ENCODE results near the gene KPNA2. TPM values are rescaled to one million over a fixed set of nuclear protein-coding genes. Genes with fewer than 3 reads are reported as not detected.
"Not testable (repeated sequence)": the region's sequence is repeated elsewhere in the genome, so short reads cannot be mapped to it uniquely, and the experiment has no call there.

KPNA2 gene
- polyA plus RNA-seq, 1 donor from 2014 or later = 32.3 TPM

DNA sequence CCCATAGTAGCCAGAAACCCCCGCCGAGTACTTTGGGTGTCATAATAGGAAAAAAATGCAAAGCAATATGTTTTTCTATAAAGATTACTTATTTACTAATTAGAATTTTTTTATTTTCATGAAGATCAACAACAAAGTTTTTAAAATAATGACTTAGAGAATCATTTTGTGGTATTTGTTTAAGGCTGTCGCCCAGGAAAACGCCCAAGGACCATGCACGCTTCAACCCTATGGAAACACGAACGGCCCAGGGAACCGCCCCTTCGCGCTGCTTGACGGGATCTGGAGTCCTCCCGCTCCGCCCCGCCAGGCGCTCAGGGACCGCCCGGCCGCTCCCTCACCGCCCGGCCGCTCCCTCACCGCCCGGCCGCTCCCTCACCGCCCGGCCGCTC, 408 bp upstream of the KPNA2 start:
- peak overlapping the region; percentile 82 to 95 (median 95) for H3K27ac Mint-ChIP-seq
- H3K4me3 Mint-ChIP-seq = peak overlapping the region; percentile 94 to 96 (median 94)
- no peaks in the 10 kb centered on the region for H3K27me3 Mint-ChIP-seq

DNA sequence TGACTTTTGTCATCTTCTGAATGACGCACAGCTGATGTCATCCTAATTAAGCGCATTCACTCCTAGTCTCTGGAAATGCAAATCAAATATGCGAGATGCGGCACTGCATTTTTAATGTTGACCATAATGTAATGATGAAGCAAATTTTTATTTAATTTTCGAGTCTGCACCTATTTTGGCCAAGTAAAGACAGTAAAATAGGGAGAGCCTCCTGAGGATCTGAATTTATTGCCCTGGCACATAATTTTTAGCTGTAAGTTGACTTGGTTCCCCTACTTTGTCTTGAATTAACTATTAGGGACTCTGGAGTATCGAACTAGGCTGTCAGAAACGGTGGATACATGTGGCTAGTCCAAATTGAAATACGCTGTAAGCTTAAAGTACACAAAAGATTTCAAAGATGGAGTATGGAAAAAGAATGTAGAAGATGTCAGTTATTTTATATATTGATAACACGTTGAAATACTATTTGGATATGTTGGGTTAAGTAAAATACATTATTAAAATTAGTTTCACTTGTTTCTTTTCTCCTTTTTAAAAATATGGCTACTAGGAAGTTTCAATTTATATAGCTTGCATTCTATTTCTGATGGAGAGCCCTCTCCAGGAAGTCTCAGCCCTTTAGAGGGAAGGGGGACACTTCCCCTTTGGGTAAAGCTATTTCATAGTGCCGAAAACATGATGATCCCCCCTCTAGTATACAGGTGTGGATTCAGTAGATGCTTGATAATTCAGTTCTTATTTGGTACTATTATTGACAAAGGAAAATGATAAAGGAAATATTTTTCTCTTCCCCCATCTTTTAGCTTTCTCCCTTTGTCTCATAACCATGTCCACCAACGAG, 991 bp downstream of the KPNA2 start:
- Mint-ChIP-seq H3K27ac (peak overlapping the region; percentile 82 to 95 (median 95)), H3K9me3 (no peaks in the 10 kb centered on the region), H3K4me1 (peaks cover 4 to 7% (median 6%) of the 10 kb centered on the region in 3 donors), H3K4me3 (peak overlapping the region; percentile 94 to 96 (median 94)), H3K27me3 (no peaks in the 10 kb centered on the region), H3K36me3 (no peaks in the 10 kb centered on the region)

More for the DNA sequence above, 408 bp upstream of the KPNA2 start:
- H3K4me1 Mint-ChIP-seq = peaks cover 4 to 7% (median 6%) of the 10 kb centered on the region in 3 donors
- H3K36me3 Mint-ChIP-seq = no peaks in the 10 kb centered on the region
- H3K9me3 Mint-ChIP-seq = no peaks in the 10 kb centered on the region

DNA sequence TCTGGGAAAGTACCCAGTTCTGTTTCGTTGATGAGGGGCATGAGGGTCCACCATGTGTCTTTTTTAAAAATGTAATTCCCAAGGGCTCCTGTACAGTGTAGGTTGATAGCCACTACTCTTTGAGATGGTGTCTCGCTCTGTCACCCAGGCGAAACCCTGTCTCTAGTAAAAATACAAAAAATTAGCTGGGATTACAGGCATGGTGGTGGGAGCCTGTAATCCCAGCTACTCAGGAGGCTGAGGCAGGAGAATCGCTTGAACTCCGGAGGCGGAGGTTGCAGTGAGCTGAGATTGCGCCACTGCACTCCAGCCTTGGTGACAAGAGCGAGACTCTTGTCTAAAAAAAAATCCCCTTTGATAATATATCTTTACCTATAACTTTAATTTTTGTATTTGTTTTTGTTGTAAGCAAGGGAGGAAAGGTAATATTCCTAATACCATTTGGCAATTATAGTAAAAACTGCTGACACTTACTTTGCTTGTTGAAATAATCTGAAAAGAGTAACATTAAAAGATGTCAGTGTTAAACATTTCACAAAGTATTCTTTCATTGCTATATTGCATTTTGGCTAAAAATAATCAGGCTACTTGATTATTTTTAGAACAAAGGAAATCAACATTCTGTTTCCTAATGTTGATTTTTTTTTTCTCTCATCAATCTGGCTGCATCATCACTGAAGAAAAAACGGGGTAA, 11.8 kb downstream of the KPNA2 start:
- no peak overlapping the region for H3K27ac Mint-ChIP-seq
- H3K27me3 Mint-ChIP-seq = no peaks in the 10 kb centered on the region

DNA sequence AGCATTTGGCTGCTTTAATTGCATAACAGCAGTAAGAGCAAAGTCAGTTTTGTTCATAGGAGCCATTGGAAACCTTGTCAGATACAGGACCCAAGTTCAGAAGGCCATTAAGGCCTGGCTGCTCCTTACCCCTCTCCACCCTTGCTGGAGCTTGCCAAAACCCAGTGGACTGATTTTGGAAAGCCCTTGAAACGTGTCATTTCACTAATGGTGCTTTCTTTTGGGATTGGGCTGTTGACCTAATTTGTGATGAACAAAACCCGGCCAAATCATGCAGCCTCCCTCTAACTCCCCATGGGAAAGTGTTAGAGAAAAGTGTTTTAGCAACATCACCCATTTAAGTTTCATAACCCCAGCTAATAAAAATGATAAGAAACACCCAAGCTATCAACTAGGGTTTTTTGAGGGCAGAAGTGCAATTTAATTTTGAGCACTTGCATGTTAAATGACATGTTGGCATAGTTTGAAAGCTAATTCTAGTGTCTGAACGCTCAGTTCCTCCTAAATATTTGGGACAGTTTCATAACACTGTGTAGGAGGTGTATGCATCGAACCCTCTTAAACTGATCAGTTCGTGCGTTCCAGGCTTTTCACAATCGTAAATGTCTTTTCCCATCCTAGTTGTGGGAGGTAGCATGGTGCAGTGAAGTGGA, 12.5 kb downstream of the KPNA2 start:
- H3K27ac Mint-ChIP-seq, H3K4me1 Mint-ChIP-seq, H3K9me3 Mint-ChIP-seq, H3K4me3 Mint-ChIP-seq, H3K27me3 Mint-ChIP-seq, H3K36me3 Mint-ChIP-seq: not testable (repeated sequence)

More for the DNA sequence above, 11.8 kb downstream of the KPNA2 start:
- Mint-ChIP-seq H3K4me3 (no peak overlapping the region), H3K9me3 (no peaks in the 10 kb centered on the region), H3K4me1 (peaks cover 0 to 2% (median 0%) of the 10 kb centered on the region in 3 donors), H3K36me3 (no peaks in the 10 kb centered on the region)

DNA sequence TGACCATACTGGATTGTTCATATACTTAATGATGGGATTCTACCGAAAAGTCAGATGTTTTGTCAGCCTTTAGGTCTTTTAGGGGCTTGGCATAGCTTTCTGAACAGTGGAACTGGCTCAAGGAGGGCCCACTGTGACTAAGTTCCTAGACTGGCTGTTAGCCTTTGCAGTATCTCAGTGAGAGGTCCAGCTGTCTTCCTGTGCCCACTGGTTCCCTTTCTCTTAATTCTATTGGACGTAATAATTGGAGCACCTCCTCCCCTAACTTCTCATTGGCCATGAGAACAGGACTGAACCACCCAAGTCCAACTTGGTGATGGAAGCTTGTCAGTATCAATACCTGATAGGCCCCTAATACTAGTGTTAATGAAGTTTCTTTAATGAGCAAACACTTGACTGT, 13.5 kb downstream of the KPNA2 start:
- H3K9me3 Mint-ChIP-seq = no peaks in the 10 kb centered on the region
- no peaks in the 10 kb centered on the region for H3K36me3 Mint-ChIP-seq
- H3K4me3 Mint-ChIP-seq = no peak overlapping the region
- H3K27ac Mint-ChIP-seq = peak overlapping the region in 1 of 3 donors; percentile 76
- H3K27me3 Mint-ChIP-seq = no peaks in the 10 kb centered on the region
- H3K4me1 Mint-ChIP-seq = peaks cover 0 to 2% (median 0%) of the 10 kb centered on the region in 3 donors

DNA sequence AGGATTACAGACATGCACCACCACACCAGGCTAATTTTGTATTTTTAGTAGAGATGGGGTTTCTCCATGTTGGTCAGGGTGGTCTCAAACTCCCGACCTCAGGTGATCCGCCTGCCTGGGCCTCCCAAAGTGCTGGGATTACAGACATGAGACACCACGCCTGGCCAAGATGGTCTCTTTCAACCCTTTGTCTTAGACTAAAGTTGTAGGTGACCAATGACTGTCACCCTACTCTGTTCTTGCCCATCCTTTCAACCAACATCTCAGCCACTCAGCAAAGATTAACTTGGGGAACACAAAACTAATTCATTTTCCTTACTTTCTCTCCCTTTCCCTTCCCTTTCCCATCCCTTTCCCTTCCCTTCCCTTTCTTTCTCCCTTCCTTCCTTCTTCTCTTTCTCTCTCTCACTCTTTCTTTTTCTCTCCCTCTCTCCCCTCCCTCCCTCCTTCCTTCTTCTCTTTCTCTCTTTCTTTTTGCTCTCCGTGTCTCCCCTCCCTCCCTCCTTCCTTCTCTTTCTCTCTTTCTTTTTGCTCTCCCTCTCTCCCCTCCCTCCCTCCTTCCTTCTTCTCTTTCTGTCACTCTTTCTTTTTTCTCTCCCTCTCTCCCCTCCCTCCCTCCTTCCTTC, 14.4 kb downstream of the KPNA2 start:
- not testable (repeated sequence) for H3K4me1 Mint-ChIP-seq, H3K27me3 Mint-ChIP-seq, H3K36me3 Mint-ChIP-seq, H3K4me3 Mint-ChIP-seq, H3K9me3 Mint-ChIP-seq
- peak overlapping the region in 1 of 3 donors; percentile 5 for H3K27ac Mint-ChIP-seq

GRCh38 chr17:68051321-68052312, 16.1 kb downstream of the KPNA2 start:
- H3K4me1 Mint-ChIP-seq, H3K9me3 Mint-ChIP-seq, H3K27me3 Mint-ChIP-seq, H3K27ac Mint-ChIP-seq, H3K36me3 Mint-ChIP-seq: not testable (repeated sequence)
- H3K4me3 Mint-ChIP-seq = peak overlapping the region in 1 of 4 donors; percentile 27

GRCh38 chr17:68052810-68053209, 17.3 kb downstream of the KPNA2 start:
- H3K36me3 Mint-ChIP-seq = no peaks in the 10 kb centered on the region
- no peaks in the 10 kb centered on the region for H3K9me3 Mint-ChIP-seq
- no peak overlapping the region for H3K4me3 Mint-ChIP-seq
- peaks cover 0 to 1% (median 0%) of the 10 kb centered on the region in 3 donors for H3K4me1 Mint-ChIP-seq
- no peak overlapping the region for H3K27ac Mint-ChIP-seq
- H3K27me3 Mint-ChIP-seq = no peaks in the 10 kb centered on the region

DNA sequence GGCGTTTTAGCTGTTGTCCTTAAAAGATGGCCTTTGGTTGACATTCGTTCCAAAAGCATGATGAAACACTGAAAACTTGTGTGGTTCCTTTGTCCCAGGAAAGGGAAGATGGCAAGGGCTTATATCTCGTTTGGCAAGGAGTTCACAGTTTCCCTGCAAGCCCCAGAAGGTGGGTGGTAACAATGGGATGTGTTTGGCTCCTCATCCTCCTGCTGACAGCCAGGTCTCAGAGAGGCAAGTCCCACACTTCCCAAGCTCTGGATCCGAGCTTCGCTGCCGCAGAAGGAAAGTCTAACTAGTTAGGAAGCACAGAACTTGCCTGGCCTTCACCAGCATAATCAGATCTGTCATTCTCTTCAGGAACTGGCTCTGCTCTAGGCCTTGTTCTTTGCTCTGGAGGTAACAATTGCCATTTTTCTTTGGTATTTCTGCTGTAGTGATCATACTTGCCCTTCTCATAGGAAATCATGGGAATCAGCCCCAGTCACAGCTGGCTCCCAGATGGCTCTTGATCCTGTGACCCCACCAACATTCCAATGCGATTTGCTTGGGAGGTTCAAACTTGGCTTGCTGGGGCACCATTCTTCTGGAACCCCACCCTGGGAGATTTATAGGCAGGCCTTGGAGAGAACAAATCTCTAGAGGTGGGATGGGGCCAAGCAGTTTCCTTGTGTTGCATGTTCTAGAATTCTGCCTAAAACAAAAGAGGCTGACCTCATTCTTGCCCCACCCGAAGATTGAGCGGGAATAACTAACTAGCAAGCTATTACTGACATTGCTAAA, 17.9 kb downstream of the KPNA2 start:
- Mint-ChIP-seq H3K36me3 (no peaks in the 10 kb centered on the region), H3K4me1 (peaks cover 0 to 1% (median 0%) of the 10 kb centered on the region in 3 donors), H3K27me3 (no peaks in the 10 kb centered on the region), H3K27ac (no peak overlapping the region), H3K4me3 (peak overlapping the region in 1 of 4 donors; percentile 1), H3K9me3 (no peaks in the 10 kb centered on the region)

- Mint-ChIP-seq H3K4me3 (no peak overlapping the region), H3K27me3 (no peaks in the 10 kb centered on the region), H3K27ac (no peak overlapping the region), H3K4me1 (peaks cover 0 to 3% (median 0%) of the 10 kb centered on the region in 3 donors), H3K9me3 (no peaks in the 10 kb centered on the region), H3K36me3 (no peaks in the 10 kb centered on the region)
Measured at GRCh38 chr17:68054296-68054900, 18.9 kb downstream of the KPNA2 start.

DNA sequence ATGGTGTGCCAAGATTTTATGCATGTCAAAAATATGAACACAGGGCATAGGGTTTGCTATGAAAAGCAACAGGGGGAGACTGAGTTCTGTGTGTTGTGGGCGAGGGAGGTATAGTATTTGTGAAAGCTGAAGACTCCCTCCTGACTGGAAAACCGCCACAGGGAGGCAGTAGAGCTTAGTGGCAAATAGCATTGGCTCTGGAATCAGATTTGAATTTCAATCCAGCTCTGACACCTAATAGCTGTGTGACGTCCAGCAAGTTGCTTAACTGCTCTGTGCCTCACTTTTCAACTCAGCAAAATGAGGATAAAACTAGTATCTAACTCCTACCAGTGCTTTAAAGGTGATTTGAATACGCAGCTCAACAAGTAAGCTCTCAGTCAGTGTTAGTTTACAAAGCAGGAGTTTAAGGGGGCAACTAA, 22.0 kb downstream of the KPNA2 start:
- no peak overlapping the region for H3K27ac Mint-ChIP-seq
- no peaks in the 10 kb centered on the region for H3K36me3 Mint-ChIP-seq
- H3K4me1 Mint-ChIP-seq = peaks cover 0 to 3% (median 0%) of the 10 kb centered on the region in 3 donors
- no peaks in the 10 kb centered on the region for H3K27me3 Mint-ChIP-seq
- no peak overlapping the region for H3K4me3 Mint-ChIP-seq
- no peaks in the 10 kb centered on the region for H3K9me3 Mint-ChIP-seq

GRCh38 chr17:68060336-68060735, 24.8 kb downstream of the KPNA2 start:
- H3K27me3 Mint-ChIP-seq = no peaks in the 10 kb centered on the region
- no peaks in the 10 kb centered on the region for H3K9me3 Mint-ChIP-seq
- peaks cover 0 to 5% (median 0%) of the 10 kb centered on the region in 3 donors for H3K4me1 Mint-ChIP-seq
- no peak overlapping the region for H3K27ac Mint-ChIP-seq
- no peak overlapping the region for H3K4me3 Mint-ChIP-seq
- H3K36me3 Mint-ChIP-seq = no peaks in the 10 kb centered on the region
